Measurements from ENCODE around the gene FXYD6. TPM values are rescaled to one million over a fixed set of nuclear protein-coding genes. Genes with fewer than 3 reads are reported as not detected.
"Not testable (repeated sequence)": the region's sequence is repeated elsewhere in the genome, so short reads cannot be mapped to it uniquely, and the experiment has no call there.

Gene FXYD6
- total RNA-seq, 2 experiments from 2014 or later, result not detected

DNA sequence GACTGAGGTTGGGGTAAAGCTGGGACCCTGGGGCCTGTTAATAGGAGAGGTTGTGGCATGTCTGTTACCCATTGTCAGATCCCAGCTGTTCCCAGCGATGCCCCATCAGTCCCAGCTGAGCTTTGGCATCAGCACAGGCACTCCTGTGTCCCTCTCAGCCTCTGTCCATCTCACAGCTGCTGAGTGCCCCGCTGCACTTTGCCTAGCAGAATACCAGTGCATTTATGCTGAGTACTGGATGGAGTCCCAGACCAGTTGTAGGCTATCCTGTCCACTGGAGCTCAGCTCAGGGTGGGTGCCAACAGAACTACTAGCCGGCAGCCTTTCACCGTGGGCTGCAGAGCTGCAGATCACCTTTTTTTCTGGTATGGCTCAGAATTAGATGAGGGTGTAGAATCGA lies 9.9 kb downstream of the FXYD6 start:
- no peak for ATAC-seq
- no peak overlapping the region for H3K4me3 Mint-ChIP-seq
- intact Hi-C loops (cut with micrococcal nuclease), result no loop called here
- TF ChIP-seq, protein P1, sequence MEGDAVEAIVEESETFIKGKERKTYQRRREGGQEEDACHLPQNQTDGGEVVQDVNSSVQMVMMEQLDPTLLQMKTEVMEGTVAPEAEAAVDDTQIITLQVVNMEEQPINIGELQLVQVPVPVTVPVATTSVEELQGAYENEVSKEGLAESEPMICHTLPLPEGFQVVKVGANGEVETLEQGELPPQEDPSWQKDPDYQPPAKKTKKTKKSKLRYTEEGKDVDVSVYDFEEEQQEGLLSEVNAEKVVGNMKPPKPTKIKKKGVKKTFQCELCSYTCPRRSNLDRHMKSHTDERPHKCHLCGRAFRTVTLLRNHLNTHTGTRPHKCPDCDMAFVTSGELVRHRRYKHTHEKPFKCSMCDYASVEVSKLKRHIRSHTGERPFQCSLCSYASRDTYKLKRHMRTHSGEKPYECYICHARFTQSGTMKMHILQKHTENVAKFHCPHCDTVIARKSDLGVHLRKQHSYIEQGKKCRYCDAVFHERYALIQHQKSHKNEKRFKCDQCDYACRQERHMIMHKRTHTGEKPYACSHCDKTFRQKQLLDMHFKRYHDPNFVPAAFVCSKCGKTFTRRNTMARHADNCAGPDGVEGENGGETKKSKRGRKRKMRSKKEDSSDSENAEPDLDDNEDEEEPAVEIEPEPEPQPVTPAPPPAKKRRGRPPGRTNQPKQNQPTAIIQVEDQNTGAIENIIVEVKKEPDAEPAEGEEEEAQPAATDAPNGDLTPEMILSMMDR (IDR thresholded peaks at IDR 0.05), result no peak
- no peaks in the 10 kb centered on the region for H3K36me3 Mint-ChIP-seq (ENCODE audit: low read depth)
- H3K27me3 Mint-ChIP-seq, result no peaks in the 10 kb centered on the region
- peaks cover 3% of the 10 kb centered on the region for H3K4me1 Mint-ChIP-seq (ENCODE audit: low read depth)
- no peaks in the 10 kb centered on the region for H3K9me3 Mint-ChIP-seq
- POLR2A ChIA-PET, result no interaction called here
- no peak for DNase-seq
- no peak overlapping the region for H3K27ac Mint-ChIP-seq
- CTCF ChIA-PET, result interaction anchor here (2.4 kb wide), 1 partner anchor 80 kb away, joined by 10 read pairs; no protein-coding TSS in a partner anchor

- H3K9me3 Mint-ChIP-seq; H3K4me1 Mint-ChIP-seq (ENCODE audit: low read depth); H3K4me3 Mint-ChIP-seq; H3K27ac Mint-ChIP-seq; DNase-seq; H3K36me3 Mint-ChIP-seq (ENCODE audit: low read depth); H3K27me3 Mint-ChIP-seq; ATAC-seq; intact Hi-C loops (cut with micrococcal nuclease): not testable (repeated sequence)
- ChIA-PET CTCF (interaction anchor here (1.3 kb wide), 1 partner anchor 188 kb away, joined by 5 read pairs; no protein-coding TSS in a partner anchor), POLR2A (interaction anchor here (0.7 kb wide), 1 partner anchor 600 kb away, joined by 3 read pairs; no protein-coding TSS in a partner anchor)
Observed at GRCh38 chr11:117865546-117865945, 10.9 kb downstream of the FXYD6 start.

DNA sequence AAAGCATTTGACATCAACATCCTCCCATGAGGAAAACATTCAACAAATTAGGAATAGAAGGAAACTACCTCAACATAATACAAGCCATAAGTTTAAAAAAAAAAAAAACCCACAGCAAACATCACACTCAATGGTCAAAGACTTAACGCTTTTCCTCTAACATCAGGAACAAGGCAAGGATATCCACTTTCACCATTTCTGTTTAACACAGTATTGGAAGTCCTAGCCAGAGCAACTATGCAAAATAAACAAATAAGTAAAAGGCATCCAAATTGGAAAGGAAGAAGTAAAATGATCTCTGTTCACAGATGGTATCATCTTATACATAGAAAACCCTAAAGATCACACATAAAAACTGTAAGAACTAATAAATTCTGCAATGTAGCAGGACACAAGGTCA lies 13.1 kb downstream of the FXYD6 start:
- TF ChIP-seq, protein P1 (IDR thresholded peaks at IDR 0.05), result no peak
- H3K4me3 Mint-ChIP-seq, result no peak overlapping the region
- no peak for ATAC-seq
- no peaks in the 10 kb centered on the region for H3K27me3 Mint-ChIP-seq
- no peak for DNase-seq
- H3K36me3 Mint-ChIP-seq (ENCODE audit: low read depth), result no peaks in the 10 kb centered on the region
- ChIA-PET CTCF (interaction anchor here (0.9 to 1.0 kb wide), 2 partner anchors 84 kb away, joined by 3 read pairs; no protein-coding TSS in a partner anchor), POLR2A (no interaction called here)
- H3K9me3 Mint-ChIP-seq, result no peaks in the 10 kb centered on the region
- peaks cover 3% of the 10 kb centered on the region for H3K4me1 Mint-ChIP-seq (ENCODE audit: low read depth)
- H3K27ac Mint-ChIP-seq, result no peak overlapping the region
- intact Hi-C loops (cut with micrococcal nuclease), result no loop called here

DNA sequence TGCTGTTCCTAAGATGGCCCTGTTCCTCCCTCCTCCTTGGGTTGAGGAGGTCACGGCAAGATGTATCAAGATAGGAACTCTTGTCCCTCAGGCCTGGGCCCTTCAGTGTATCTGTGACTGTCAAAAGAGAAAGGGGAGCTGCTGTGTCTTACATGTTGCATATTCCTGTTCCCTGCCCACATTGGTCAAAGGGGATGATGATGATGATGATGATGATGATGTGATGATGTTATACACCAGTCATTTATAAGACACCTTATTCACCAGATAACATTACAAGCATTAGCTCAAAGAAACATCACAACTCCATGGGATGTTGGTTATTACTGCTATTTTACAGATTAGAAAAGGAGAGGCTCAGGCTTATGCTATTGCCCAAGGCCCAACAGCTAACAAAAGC lies 13.7 kb downstream of the FXYD6 start:
- Mint-ChIP-seq H3K4me1 (ENCODE audit: low read depth) (peaks cover 3% of the 10 kb centered on the region), H3K9me3 (no peaks in the 10 kb centered on the region), H3K4me3 (no peak overlapping the region), H3K27me3 (no peaks in the 10 kb centered on the region), H3K27ac (no peak overlapping the region), H3K36me3 (ENCODE audit: low read depth) (no peaks in the 10 kb centered on the region)
- ChIA-PET CTCF (interaction anchor here (1.0 kb wide), 1 partner anchor 84 kb away, joined by 3 read pairs; no protein-coding TSS in a partner anchor), POLR2A (no interaction called here)
- intact Hi-C loops (cut with micrococcal nuclease), result no loop called here
- DNase-seq, result no peak
- ATAC-seq, result no peak
- TF ChIP-seq, protein P1 (IDR thresholded peaks at IDR 0.05), result no peak

GRCh38 chr11:117862019-117862725 lies 14.3 kb downstream of the FXYD6 start:
- Mint-ChIP-seq H3K27me3 (peaks cover under 1% of the 10 kb centered on the region), H3K9me3 (no peaks in the 10 kb centered on the region), H3K27ac (no peak overlapping the region), H3K36me3 (ENCODE audit: low read depth) (no peaks in the 10 kb centered on the region), H3K4me1 (ENCODE audit: low read depth) (peaks cover 3% of the 10 kb centered on the region), H3K4me3 (no peak overlapping the region)
- ChIA-PET POLR2A (interaction anchor here (1.5 kb wide), 1 partner anchor 10 kb away, joined by 5 read pairs; no protein-coding TSS in a partner anchor), CTCF (interaction anchor here (0.7 to 2.6 kb wide), 5 partner anchors 17 to 85 kb away, joined by 3 to 10 read pairs (median 6); no protein-coding TSS in a partner anchor)
- TF ChIP-seq, protein P1 (IDR thresholded peaks at IDR 0.05), result no peak
- ATAC-seq (no peak), DNase-seq (no peak)
- intact Hi-C loops (cut with micrococcal nuclease), result no loop called here

Measured in activated CD8-positive, alpha-beta T cell treated with anti-CD3 and anti-CD28 coated beads for 36 hours (primary cell).